Fibroblast of lung (primary cell): ENCODE data around the gene RASSF4.

Experiments
- EZH2 ChIP-seq: IDR thresholded peaks from 2 replicates; pipeline ENCODE4 v1.5.1; 2012; ENCODE audit warnings: low read length, control low read depth, mild to moderate bottlenecking; ENCODE audit errors: missing control alignments
- TF ChIP-seq, protein P1 (sequence below), 2 donors: IDR thresholded peaks in 1 of 2; conservative IDR thresholded peaks in 1 of 2; 1 replicate in 1 of 2; 2 replicates in 1 of 2; pipeline ENCODE4 v1.5.1; 2011 to 2012; ENCODE audit warnings: low read length in 2 of 2, control low read depth in 1 of 2, inconsistent platforms in 1 of 2, low read depth in 1 of 2, mild to moderate bottlenecking in 1 of 2

DNA sequence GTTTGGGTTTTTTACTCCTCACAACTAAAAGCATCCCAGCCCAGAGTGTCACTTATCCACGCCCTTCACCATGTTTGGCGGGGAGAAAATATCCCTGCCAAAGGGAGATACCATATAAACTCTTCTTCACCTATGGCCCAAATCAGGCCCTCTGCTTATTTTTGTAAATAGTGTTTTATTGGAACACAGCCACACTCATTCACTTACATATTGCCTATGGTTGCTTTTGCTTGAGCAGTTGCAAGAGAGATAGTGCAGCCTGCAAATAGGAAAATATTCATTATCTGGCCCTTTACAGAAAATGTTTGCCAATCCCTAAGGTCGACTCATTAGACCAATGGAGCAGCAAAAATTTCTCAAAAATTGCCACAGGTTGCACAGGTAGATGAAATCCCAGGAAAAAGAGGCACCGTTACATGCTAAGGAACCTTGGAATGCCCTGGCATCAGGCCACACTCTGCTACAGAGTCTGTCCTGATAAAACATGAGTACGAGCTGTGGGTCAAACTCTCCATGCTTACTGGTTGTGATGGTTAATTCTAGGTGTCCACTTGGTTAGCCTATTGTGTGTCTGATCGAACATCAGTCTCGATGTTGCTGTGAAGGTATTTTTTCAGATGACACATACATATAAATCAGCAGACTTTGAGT, 7.9 kb upstream of the RASSF4 start:
- TF ChIP-seq, protein P1, sequence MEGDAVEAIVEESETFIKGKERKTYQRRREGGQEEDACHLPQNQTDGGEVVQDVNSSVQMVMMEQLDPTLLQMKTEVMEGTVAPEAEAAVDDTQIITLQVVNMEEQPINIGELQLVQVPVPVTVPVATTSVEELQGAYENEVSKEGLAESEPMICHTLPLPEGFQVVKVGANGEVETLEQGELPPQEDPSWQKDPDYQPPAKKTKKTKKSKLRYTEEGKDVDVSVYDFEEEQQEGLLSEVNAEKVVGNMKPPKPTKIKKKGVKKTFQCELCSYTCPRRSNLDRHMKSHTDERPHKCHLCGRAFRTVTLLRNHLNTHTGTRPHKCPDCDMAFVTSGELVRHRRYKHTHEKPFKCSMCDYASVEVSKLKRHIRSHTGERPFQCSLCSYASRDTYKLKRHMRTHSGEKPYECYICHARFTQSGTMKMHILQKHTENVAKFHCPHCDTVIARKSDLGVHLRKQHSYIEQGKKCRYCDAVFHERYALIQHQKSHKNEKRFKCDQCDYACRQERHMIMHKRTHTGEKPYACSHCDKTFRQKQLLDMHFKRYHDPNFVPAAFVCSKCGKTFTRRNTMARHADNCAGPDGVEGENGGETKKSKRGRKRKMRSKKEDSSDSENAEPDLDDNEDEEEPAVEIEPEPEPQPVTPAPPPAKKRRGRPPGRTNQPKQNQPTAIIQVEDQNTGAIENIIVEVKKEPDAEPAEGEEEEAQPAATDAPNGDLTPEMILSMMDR (conservative IDR thresholded peaks at IDR 0.05 in 1 of 2, IDR thresholded peaks at IDR 0.05 in 1 of 2; ENCODE audit: low read depth in 1 of 2, low read length in 2 of 2) = no peak
- no peak for TF ChIP-seq EZH2
